GM18498 (cell line): Measurements from ENCODE around the gene SETDB1.

Source experiments
- ATAC-seq: cut with Tn5 transposase; IDR thresholded peaks from one replicate; pipeline ENCODE4 v1.9.1; 2021; ENCODE audit warnings: mild to moderate bottlenecking, moderate library complexity; ENCODE audit not compliant: unreplicated experiment

SETDB1 gene

GRCh38 chr1:150974580-150975478 lies 48.7 kb downstream of the SETDB1 start, which contains the start of gene CERS2:
Gene CERS2, minus strand, starts transcription at chr1:150974835. Its CDS starts 5,745 bp downstream, at chr1:150969090.
- peak; percentile 71 for ATAC-seq

DNA sequence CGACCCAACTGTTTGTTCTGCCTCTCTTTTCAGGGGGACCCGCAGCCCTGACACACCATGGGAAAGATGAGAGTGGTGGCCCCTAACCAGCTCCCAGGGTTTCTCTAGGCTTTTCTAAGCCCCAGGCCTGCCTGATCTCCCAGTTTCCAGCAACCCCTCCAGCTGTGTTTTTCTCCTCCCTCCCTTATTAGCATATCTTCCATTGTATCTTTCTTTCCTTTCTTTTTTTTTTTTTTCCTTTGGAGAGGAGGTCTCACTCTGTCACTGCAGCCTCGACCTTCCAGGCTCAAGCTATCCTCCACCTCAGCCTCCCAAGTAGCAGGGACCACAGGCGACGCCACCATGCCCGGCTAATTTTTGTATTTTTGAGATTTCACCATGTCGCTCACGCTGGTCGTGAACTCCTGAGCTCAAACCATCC lies 50.2 kb downstream of the SETDB1 start:
- ATAC-seq = no peak

- ATAC-seq = no peak
Observed at GRCh38 chr1:150976879-150977694, 50.9 kb downstream of the SETDB1 start.

GRCh38 chr1:150979092-150980056 lies 53.2 kb downstream of the SETDB1 start:
- peak; percentile 45 for ATAC-seq

- no peak for ATAC-seq
Observed at GRCh38 chr1:150981177-150981804, 55.1 kb downstream of the SETDB1 start.

- no peak for ATAC-seq
Observed at GRCh38 chr1:150981805-150982712, 55.9 kb downstream of the SETDB1 start, which contains the start of gene ANXA9. Gene ANXA9, plus strand, starts transcription at chr1:150982292. Its CDS starts 814 bp downstream, at chr1:150983106.

DNA sequence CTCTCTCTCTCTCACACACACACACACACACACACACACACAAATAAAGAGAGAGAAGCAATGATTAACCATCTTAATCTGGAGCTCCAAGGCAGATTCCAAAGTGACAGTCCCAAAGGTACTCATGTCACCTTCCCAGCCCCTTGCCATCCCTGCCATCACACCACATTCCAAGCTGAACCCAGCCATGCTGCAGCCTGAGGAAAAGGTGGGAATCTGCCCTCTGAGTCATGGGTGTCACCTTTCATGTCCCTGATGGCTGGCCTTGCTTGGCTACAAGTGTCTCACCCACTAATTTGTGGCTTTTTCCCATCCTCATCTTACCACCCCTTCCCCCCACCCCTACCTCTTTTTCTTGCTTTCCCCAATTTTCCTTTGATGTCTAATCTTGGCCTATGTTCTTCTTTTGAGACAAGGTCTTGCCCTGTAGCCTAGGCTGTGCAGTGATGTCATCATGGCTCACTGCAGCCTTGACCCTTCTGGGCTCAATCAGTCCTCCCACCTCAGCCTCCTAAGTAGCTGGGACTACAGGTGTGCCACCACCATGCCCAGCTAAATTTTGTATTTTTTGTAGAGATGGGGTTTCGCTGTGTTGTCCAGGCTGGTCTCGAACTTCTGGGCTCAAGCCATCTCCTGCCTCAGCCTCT lies 59.1 kb downstream of the SETDB1 start:
- ATAC-seq = no peak

DNA sequence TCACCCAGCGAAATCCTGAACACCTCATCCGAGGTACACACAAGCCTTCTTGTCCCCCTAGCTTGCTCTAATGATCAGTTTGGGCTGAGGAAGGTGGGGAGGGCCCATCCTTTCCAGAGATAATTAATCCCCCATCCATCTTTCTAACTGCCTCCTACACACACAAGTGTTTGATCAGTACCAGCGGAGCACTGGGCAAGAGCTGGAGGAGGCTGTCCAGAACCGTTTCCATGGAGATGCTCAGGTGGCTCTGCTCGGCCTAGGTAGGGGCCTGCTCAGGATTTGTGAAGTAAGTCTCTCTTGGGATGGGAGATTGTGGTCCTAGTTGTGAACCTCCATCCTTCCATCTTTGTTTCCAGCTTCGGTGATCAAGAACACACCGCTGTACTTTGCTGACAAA lies 61.8 kb downstream of the SETDB1 start:
- ATAC-seq = no peak

- no peak for ATAC-seq
Observed at GRCh38 chr1:150992626-150993025, 66.5 kb downstream of the SETDB1 start.

DNA sequence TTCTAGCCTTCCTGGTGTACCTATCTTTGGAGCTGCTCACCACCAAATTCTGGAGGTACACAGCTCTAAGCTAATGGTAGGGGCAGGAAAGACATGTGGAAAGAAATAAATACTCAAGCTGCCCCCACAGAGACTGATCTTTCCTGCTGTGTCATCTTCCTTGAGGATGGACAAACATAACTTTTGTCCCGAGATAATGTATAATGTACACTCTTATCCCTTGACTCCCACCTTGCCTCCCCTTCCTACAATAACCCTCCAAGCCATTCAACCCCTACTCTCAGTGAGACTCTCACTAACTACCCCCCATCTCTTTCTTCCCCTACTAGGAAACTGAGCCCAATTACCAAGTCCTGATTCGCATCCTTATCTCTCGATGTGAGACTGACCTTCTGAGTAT lies 68.1 kb downstream of the SETDB1 start:
- ATAC-seq = no peak

- no peak for ATAC-seq
Observed at GRCh38 chr1:150995460-150995859, 69.3 kb downstream of the SETDB1 start.

DNA sequence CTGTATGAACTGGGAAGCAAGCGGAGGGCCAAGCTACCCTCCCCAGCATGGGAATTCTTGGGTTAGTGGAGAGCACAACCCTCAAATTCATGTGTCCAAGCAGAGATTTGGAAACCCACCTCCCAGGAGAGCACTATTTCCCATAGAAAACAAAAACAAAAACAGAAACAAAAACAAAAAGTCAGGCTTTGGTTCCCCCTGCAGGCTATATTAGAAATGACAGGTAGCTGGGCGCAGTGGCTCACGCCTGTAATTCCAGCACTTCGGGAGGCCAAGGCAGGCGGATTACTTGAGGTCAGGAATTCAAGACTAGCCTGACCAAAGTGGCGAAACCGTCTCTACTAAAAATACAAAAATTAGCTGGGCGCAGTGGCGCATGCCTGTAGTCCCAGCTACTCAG lies 69.7 kb downstream of the SETDB1 start:
- ATAC-seq = no peak

- no peak for ATAC-seq
Observed at GRCh38 chr1:150997126-150997872, 71.1 kb downstream of the SETDB1 start.

DNA sequence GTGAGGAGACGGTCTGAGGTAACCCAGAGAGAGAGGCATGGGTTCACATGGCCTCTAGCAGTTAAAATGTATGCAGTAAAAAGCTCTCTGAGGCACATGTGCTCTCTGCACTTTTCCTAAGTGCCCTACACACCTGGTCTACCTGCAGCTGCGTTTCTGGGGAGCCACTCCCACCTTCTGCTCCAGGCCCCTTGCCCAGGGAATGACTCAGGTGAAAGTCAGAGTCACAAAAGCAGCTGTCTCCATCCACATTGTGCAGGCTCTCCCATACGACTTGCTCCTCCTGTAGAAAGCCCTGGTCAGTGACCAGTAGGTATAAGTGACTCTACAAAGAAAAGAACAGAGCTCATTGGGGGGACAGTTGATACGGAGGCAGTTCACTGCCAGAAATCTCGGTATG lies 71.8 kb downstream of the SETDB1 start:
- ATAC-seq = no peak

GRCh38 chr1:150999051-150999674 lies 73.0 kb downstream of the SETDB1 start:
- ATAC-seq = no peak

DNA sequence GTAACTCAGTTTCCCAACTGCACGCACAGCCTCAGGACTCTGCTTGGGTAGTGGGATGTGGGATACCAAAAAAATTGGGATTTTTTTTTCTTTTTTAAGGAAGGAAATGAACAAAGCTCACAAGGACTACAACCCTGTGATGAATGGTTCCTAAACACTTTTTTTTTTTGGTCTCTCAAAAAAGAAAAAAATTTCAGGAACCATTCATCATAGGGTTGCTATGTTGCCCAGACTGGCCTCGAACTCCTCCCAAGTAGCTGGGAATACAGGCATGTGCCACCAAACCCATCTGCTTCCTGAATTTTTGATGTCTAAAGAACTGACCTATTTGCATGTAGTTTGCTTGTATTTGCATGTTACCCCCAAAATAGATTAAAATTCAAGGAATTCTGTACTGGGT lies 73.8 kb downstream of the SETDB1 start:
- ATAC-seq = no peak

- ATAC-seq = no peak
Observed at GRCh38 chr1:151000408-151000807, 74.2 kb downstream of the SETDB1 start.
